HepG2 (cell line): Measurements from ENCODE around the gene TMEM108. TPM values are rescaled to one million over a fixed set of nuclear protein-coding genes. Genes with fewer than 3 reads are reported as not detected.

Experiments
- ATAC-seq: fragments of 200-7000 bp; cut with Tn5 transposase; 3 replicates; pipeline ENCODE4 v1.9.1; 2020; ENCODE audit warnings: mild to moderate bottlenecking, moderate library complexity
- BruUV-seq: library from RNA; stranded (reverse); fragments of 400-500 nt; replicated peaks from 2 replicates; lab custom pipeline; 2021; lab: Mats Ljungman, UMichigan
- CTCF ChIA-PET: fragments of 300-600 bp; formaldehyde crosslinking; extraction: SDS; loops from one replicate; lab custom pipeline; 2021; ENCODE audit warnings: low total read pairs, inconsistent platforms, low intra/inter-chr PET ratio; lab: Yijun Ruan, JAX
- POLR2A ChIA-PET: fragments of 350-600 bp; sonication (Branson Sonifier 250); formaldehyde crosslinking; loops from one replicate; lab custom pipeline; 2020; ENCODE audit warnings: antibody characterized with exemption, inconsistent platforms; lab: Yijun Ruan, JAX
- DNase-seq: peaks from one replicate; pipeline ENCODE4 v3.0.0-alpha.2; 2015; ENCODE audit warnings: low spot score
- FAIRE-seq: peaks from 3 replicates; lab custom pipeline; 2011; peaks lifted over from hg19 to GRCh38; lab: Jason Lieb, UNC
- H2AFZ ChIP-seq: one replicate; pipeline ENCODE4 v1.6.1; 2011; ENCODE audit warnings: low read length, inconsistent platforms
- H3K27ac ChIP-seq: fragments of 300-600 bp; 3 replicates; pipeline ENCODE4 v1.8.0; 2011; ENCODE audit warnings: mixed run types, mild to moderate bottlenecking, mixed read lengths, low read length, inconsistent platforms; ENCODE audit not compliant: insufficient read depth; ENCODE audit errors: extremely low read length
- H3K27me3 ChIP-seq, 2 experiments: fragments of 200-600 bp in 1 of 2; 2 replicates in 1 of 2; 3 replicates in 1 of 2; pipeline versions ENCODE4 v1.6.0 to v1.8.0; 2011; ENCODE audit warnings: low read length in 2 of 2, mild to moderate bottlenecking in 2 of 2, moderate library complexity in 2 of 2, inconsistent platforms in 1 of 2; ENCODE audit not compliant: insufficient read depth in 2 of 2, control insufficient read depth in 1 of 2
- H3K36me3 ChIP-seq, 2 experiments: fragments of 200-600 bp in 1 of 2; replicated peaks in 1 of 2; 2 replicates in 1 of 2; 3 replicates in 1 of 2; pipeline versions ENCODE4 v1.5.1 to v1.8.0; 2011; ENCODE audit warnings: low read length in 2 of 2, inconsistent platforms in 1 of 2; ENCODE audit not compliant: insufficient read depth in 2 of 2, control insufficient read depth in 1 of 2
- H3K4me1 ChIP-seq: 2 replicates; pipeline ENCODE4 v1.5.1; 2012; ENCODE audit warnings: low read length, inconsistent platforms; ENCODE audit not compliant: insufficient read depth
- H3K4me2 ChIP-seq: 2 replicates; pipeline ENCODE4 v1.6.0; 2011; ENCODE audit warnings: low read depth, low read length, inconsistent platforms
- H3K4me3 ChIP-seq, 3 experiments: fragments of 200-600 bp in 1 of 3; sonication (generic), shearing (Covaris generic) in 1 of 3; replicated peaks in 1 of 3; 2 replicates each; pipeline ENCODE4 v1.5.1; 2011 to 2016; ENCODE audit warnings: low read length in 3 of 3, inconsistent platforms in 2 of 3, low read depth in 2 of 3, mild to moderate bottlenecking in 2 of 3, control low read depth in 1 of 3, mixed read lengths in 1 of 3; ENCODE audit not compliant: insufficient read depth in 1 of 3
- H3K79me2 ChIP-seq: one replicate; pipeline ENCODE4 v1.6.1; 2011; ENCODE audit warnings: low read length, inconsistent platforms; ENCODE audit not compliant: insufficient read depth
- H3K9ac ChIP-seq: 2 replicates; pipeline ENCODE4 v1.6.0; 2011; ENCODE audit warnings: mild to moderate bottlenecking, low read depth, low read length, inconsistent platforms; ENCODE audit not compliant: insufficient read depth
- H3K9me3 ChIP-seq: 2 replicates; pipeline ENCODE4 v1.5.1; 2012; ENCODE audit warnings: mild to moderate bottlenecking, low read length
- H4K20me1 ChIP-seq: 2 replicates; pipeline ENCODE4 v1.6.0; 2011; ENCODE audit warnings: inconsistent platforms, mild to moderate bottlenecking, low read length, moderate library complexity; ENCODE audit not compliant: insufficient read depth
- GPBP1L1 ChIP-seq: sonication (generic); formaldehyde crosslinking; IDR thresholded peaks from 2 replicates; pipeline ENCODE4 v1.5.0; 2020; ENCODE audit warnings: mild to moderate bottlenecking, missing genetic modification reagents
- WIZ ChIP-seq: sonication (generic); formaldehyde crosslinking; IDR thresholded peaks from 2 replicates; pipeline ENCODE4 v1.5.1; 2020; ENCODE audit warnings: mild to moderate bottlenecking, missing genetic modification reagents
- ZNF274 ChIP-seq: sonication (generic); formaldehyde crosslinking; IDR thresholded peaks from 2 replicates; pipeline ENCODE4 v1.5.1; 2020; ENCODE audit warnings: mild to moderate bottlenecking, missing genetic modification reagents
- ZNF3 ChIP-seq: IDR thresholded peaks from 2 replicates; pipeline ENCODE4 v1.7.0; 2017; ENCODE audit warnings: inconsistent platforms
- ZNF460 ChIP-seq: sonication (generic); formaldehyde crosslinking; IDR thresholded peaks from 2 replicates; pipeline ENCODE4 v1.5.1; 2020; ENCODE audit warnings: missing genetic modification reagents, mild to moderate bottlenecking, borderline replicate concordance
- ZNF749 ChIP-seq: sonication (generic); formaldehyde crosslinking; IDR thresholded peaks from 2 replicates; pipeline ENCODE4 v1.8.0; 2022; ENCODE audit warnings: mild to moderate bottlenecking, missing genetic modification reagents, moderate library complexity, borderline replicate concordance
- ZNF770 ChIP-seq: sonication (generic); formaldehyde crosslinking; IDR thresholded peaks from 2 replicates; pipeline ENCODE4 v1.5.0; 2020; ENCODE audit warnings: mild to moderate bottlenecking, missing genetic modification reagents
- WGBS: methylation state at CpG from one replicate; pipeline ENCODE4 v1.1.6; 2017; ENCODE audit warnings: low lambda C conversion rate; 5-methylcytosine and 5-hydroxymethylcytosine counted together
- in situ Hi-C: cut with HindIII; loops from 2 replicates; pipeline ENCODE4 v1.10.0; 2017; ENCODE audit warnings: low pct_unique_long_range_greater_than_20kb; ENCODE audit not compliant: extremely low pct_ligation_motif_present
- intact Hi-C: fragments of 100-400 bp; cut with micrococcal nuclease; formaldehyde crosslinking; loops from one replicate; pipeline ENCODE4 v1.10.0; 2022; ENCODE audit not compliant: unreplicated experiment
- polyA plus RNA-seq, 8 experiments: library from polyadenylated mRNA; depleted of rRNA in 3 of 8; stranded (reverse) in 7 of 8; unstranded in 1 of 8; fragments of >200 nt; fragmentation: Illumina TruSeq in 4 of 8; extraction: Trizol in 4 of 8; gene quantifications; 2 replicates each; pipeline versions ENCODE4 v1.2.1 to v1.2.3, GENCODE V29; 2011 to 2016; ENCODE audit warnings: low read depth in 4 of 8, missing spikeins in 1 of 8, mixed read lengths in 1 of 8; ENCODE audit not compliant: insufficient read depth in 1 of 8
- total RNA-seq, 5 experiments: library from RNA; depleted of rRNA; stranded (reverse); fragments of >200 nt; fragmentation: Illumina TruSeq; extraction: Trizol; gene quantifications; 2 replicates each; pipeline ENCODE4 v1.2.3, GENCODE V29; 2016; ENCODE audit warnings: low read depth in 1 of 5

The TMEM108 gene
- total and polyA plus RNA-seq, 2 of the 13 experiments (the other 11 are each of a cell fraction or from before 2014, with no cell fraction given) = not detected

- Histone ChIP-seq H3K4me2 (peak overlapping the region; percentile 68), H3K4me3 (peak overlapping the region; percentile 14 to 60 (median 46); a peak in 5 of 6 replicates), H3K9ac (no peak overlapping the region), H3K4me1 (peaks cover 27% of the 10 kb centered on the region), H2AFZ (peak overlapping the region; percentile 80), H3K27me3 (no peaks in the 10 kb centered on the region), H3K36me3 (no peaks in the 10 kb centered on the region), H3K9me3 (no peaks in the 10 kb centered on the region), H4K20me1 (no peaks in the 10 kb centered on the region), H3K79me2 (no peaks in the 10 kb centered on the region), H3K27ac (no peak overlapping the region)
- CTCF ChIA-PET = no interaction called here
- POLR2A ChIA-PET = interaction anchor here (1.4 kb wide), 1 partner anchor 11 kb away, joined by 4 read pairs; no protein-coding TSS in a partner anchor
- TF ChIP-seq ZNF749 (no peak), ZNF3 (CRISPR knock-in tag) (0 out of 2 replicates have a peak, but pooled peaks have one; percentile 63), ZNF770 (CRISPR knock-in tag) (peak; percentile 56; the same call in 1 of the 2 replicates)
- intact Hi-C loops = loop anchor here (5.0 kb wide), 1 partner anchor 135 kb away; no protein-coding TSS in a partner anchor
- no peak for DNase-seq
- BruUV-seq = no TSS peak
- in situ Hi-C loops = no loop called here
- no peak for FAIRE-seq
- 16% methylated on average over 3 of the region's 3 CpGs for WGBS
- peak; percentile 56 for ATAC-seq
Measured at GRCh38 chr3:133441867-133442270, 403.7 kb downstream of the TMEM108 start.

- H3K79me2 ChIP-seq = no peaks in the 10 kb centered on the region
- H3K4me1 ChIP-seq = peaks cover 27% of the 10 kb centered on the region
- DNase-seq = no peak
- POLR2A ChIA-PET = interaction anchor here (1.4 kb wide), 1 partner anchor 10 kb away, joined by 4 read pairs; no protein-coding TSS in a partner anchor
- no peaks in the 10 kb centered on the region for H3K36me3 ChIP-seq
- no peak overlapping the region for H2AFZ ChIP-seq
- TF ChIP-seq WIZ (CRISPR knock-in tag) (no peak), GPBP1L1 (no peak), ZNF274 (CRISPR knock-in tag) (no peak), ZNF460 (CRISPR knock-in tag) (no peak)
- TF ChIP-seq, all 625 proteins: peak for 0
- CTCF ChIA-PET = no interaction called here
- H3K4me3 ChIP-seq = no peak overlapping the region
- no peaks in the 10 kb centered on the region for H3K27me3 ChIP-seq
- no TSS peak for BruUV-seq
- 53% methylated on average over 1 of the region's 1 CpG for WGBS
- intact Hi-C loops = loop anchor here (5.0 kb wide), 1 partner anchor 135 kb away; no protein-coding TSS in a partner anchor
- no peaks in the 10 kb centered on the region for H3K9me3 ChIP-seq
- in situ Hi-C loops = no loop called here
- H3K27ac ChIP-seq = no peak overlapping the region
- ATAC-seq = no peak
- FAIRE-seq = no peak
- no peak overlapping the region for H3K9ac ChIP-seq
- no peaks in the 10 kb centered on the region for H4K20me1 ChIP-seq
- H3K4me2 ChIP-seq = no peak overlapping the region; the same call in 1 of the 2 replicates
Measured at GRCh38 chr3:133442518-133442917, 404.3 kb downstream of the TMEM108 start.
